HepG2 (cell line): ENCODE data around the gene SRCIN1. TPM values are rescaled to one million over a fixed set of nuclear protein-coding genes. Genes with fewer than 3 reads are reported as not detected.

Experiments
- DRAP1 ChIP-seq: IDR thresholded peaks from 2 replicates; pipeline ENCODE4 v1.6.1; 2016; ENCODE audit warnings: missing genetic modification reagents, missing compliant biosample characterization
- HDAC1 ChIP-seq: sonication (generic); formaldehyde crosslinking; IDR thresholded peaks from 2 replicates; pipeline ENCODE4 v1.5.1; 2020; ENCODE audit warnings: mild to moderate bottlenecking, missing genetic modification reagents
- HINFP ChIP-seq: sonication (generic); formaldehyde crosslinking; IDR thresholded peaks from 2 replicates; pipeline ENCODE4 v1.4.0; 2020; ENCODE audit warnings: low read depth, mild to moderate bottlenecking, missing genetic modification reagents
- HOXA5 ChIP-seq: sonication (generic); formaldehyde crosslinking; IDR thresholded peaks from 2 replicates; pipeline ENCODE4 v1.4.0; 2020; ENCODE audit warnings: missing genetic modification reagents
- SRF ChIP-seq: IDR thresholded peaks from 2 replicates; pipeline ENCODE4 v1.6.1; 2011; ENCODE audit warnings: mild to moderate bottlenecking, low read depth, low read length, moderate library complexity
- TGIF2 ChIP-seq: IDR thresholded peaks from 2 replicates; pipeline ENCODE4 v1.6.1; 2016; ENCODE audit warnings: control low read depth, missing compliant biosample characterization
- ZBTB1 ChIP-seq: sonication (generic); formaldehyde crosslinking; IDR thresholded peaks from 2 replicates; pipeline ENCODE4 v1.4.0; 2020; ENCODE audit warnings: missing genetic modification reagents, borderline replicate concordance
- ZIK1 ChIP-seq: sonication (generic); formaldehyde crosslinking; IDR thresholded peaks from 2 replicates; pipeline ENCODE4 v1.5.0; 2020; ENCODE audit warnings: mild to moderate bottlenecking, low read depth, missing genetic modification reagents, borderline replicate concordance
- ZNF17 ChIP-seq: sonication (generic); formaldehyde crosslinking; IDR thresholded peaks from 2 replicates; pipeline ENCODE4 v1.5.0; 2020; ENCODE audit warnings: mild to moderate bottlenecking, missing genetic modification reagents
- ZNF180 ChIP-seq: sonication (generic); formaldehyde crosslinking; IDR thresholded peaks from 2 replicates; pipeline ENCODE4 v1.4.0; 2020; ENCODE audit warnings: low read depth, missing genetic modification reagents, borderline replicate concordance
- ZNF230 ChIP-seq: sonication (generic); formaldehyde crosslinking; IDR thresholded peaks from 2 replicates; pipeline ENCODE4 v1.4.0; 2020; ENCODE audit warnings: mild to moderate bottlenecking, missing genetic modification reagents
- ZNF431 ChIP-seq: sonication (generic); formaldehyde crosslinking; IDR thresholded peaks from 2 replicates; pipeline ENCODE4 v1.9.0; 2022; ENCODE audit warnings: missing genetic modification reagents, low read depth, mild to moderate bottlenecking, borderline replicate concordance
- ZNF609 ChIP-seq: sonication (generic); formaldehyde crosslinking; IDR thresholded peaks from 2 replicates; pipeline ENCODE4 v1.4.0; 2020; ENCODE audit warnings: mild to moderate bottlenecking, missing genetic modification reagents, borderline replicate concordance
- ZSCAN5A ChIP-seq: sonication (generic); formaldehyde crosslinking; IDR thresholded peaks from 2 replicates; pipeline ENCODE4 v1.8.0; 2022; ENCODE audit warnings: mild to moderate bottlenecking, missing genetic modification reagents, borderline replicate concordance
- polyA plus RNA-seq, 8 experiments: library from polyadenylated mRNA; depleted of rRNA in 3 of 8; stranded (reverse) in 7 of 8; unstranded in 1 of 8; fragments of >200 nt; fragmentation: Illumina TruSeq in 4 of 8; extraction: Trizol in 4 of 8; gene quantifications; 2 replicates each; pipeline versions ENCODE4 v1.2.1 to v1.2.3, GENCODE V29; 2011 to 2016; ENCODE audit warnings: low read depth in 4 of 8, missing spikeins in 1 of 8, mixed read lengths in 1 of 8; ENCODE audit not compliant: insufficient read depth in 1 of 8
- total RNA-seq, 5 experiments: library from RNA; depleted of rRNA; stranded (reverse); fragments of >200 nt; fragmentation: Illumina TruSeq; extraction: Trizol; gene quantifications; 2 replicates each; pipeline ENCODE4 v1.2.3, GENCODE V29; 2016; ENCODE audit warnings: low read depth in 1 of 5

SRCIN1 gene
- total and polyA plus RNA-seq, 2 of the 13 experiments (the other 11 are each of a cell fraction or from before 2014, with no cell fraction given) = 1.2 to 9.6 TPM

- TF ChIP-seq ZNF609 (0 out of 2 replicates have a peak, but pooled peaks have one; percentile 41), HDAC1 (peak; percentile 43; the same call in 1 of the 2 replicates), ZNF230 (CRISPR knock-in tag) (no peak), ZSCAN5A (CRISPR knock-in tag) (no peak), ZNF17 (no peak), ZBTB1 (CRISPR knock-in tag) (no peak), DRAP1 (CRISPR knock-in tag) (no peak), ZNF431 (CRISPR knock-in tag) (no peak), HINFP (CRISPR knock-in tag) (peak; percentile 29; the same call in 1 of the 2 replicates), ZIK1 (CRISPR knock-in tag) (0 out of 2 replicates have a peak, but pooled peaks have one; percentile 3), SRF (no peak), HOXA5 (CRISPR knock-in tag) (no peak), ZNF180 (no peak), TGIF2 (CRISPR knock-in tag) (no peak)
These were observed 95.2 kb downstream of the SRCIN1 start (continued) for GRCh38 chr17:38510421-38511149.
